ENCODE data around the gene TSPAN1.

The TSPAN1 gene

DNA sequence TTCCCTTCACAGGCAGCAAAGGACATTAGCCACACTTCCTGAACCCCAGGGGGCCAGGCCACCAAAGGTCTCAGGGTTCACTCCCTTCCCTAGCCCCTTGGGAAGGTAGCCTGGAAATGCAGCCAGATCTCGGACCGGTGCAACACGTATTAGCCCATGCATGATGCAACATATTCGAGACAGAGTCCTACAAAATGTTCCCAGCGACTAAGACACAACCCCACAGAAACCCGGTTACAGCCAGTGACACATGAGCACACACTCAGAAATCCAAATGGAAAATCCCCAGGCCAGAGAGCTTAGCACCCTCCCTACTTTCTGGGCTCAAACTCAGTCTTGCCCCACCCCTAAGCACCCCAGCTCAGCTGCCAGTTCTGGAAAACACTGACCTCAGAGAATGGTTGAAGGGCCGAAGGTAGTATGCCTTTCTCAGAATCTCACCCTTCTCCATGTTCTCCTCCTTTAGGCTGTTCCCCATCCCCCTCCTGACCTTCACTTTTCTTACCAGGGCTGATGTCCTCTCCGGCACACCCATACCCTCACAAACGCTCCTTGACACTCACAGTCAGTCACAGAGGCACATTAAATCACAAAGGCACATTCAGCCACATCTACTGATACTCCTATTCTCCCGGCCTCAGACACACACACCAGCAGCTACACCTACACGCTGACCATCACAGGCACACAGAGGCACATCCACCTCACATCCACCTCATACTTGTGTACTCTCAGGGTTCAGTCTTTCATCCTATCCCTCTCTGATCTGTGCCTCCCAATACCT lies at the start of gene TSPAN1:
Gene TSPAN1, plus strand, starts transcription at position 640 of the 784 bp plus-strand sequence. CDS start 6,021 bp downstream, outside the sequence.
- TF ChIP-seq CTCF (IDR thresholded peaks at IDR 0.05; ENCODE audit: low read depth, low read length), result no peak
- in situ Hi-C loops (cut with HindIII; ENCODE audit: low sequenced_read_pairs), result no loop called here
- H3K4me3 ChIP-seq (ENCODE audit: low read depth, low read length), result no peak within 1 kb of the TSS
- DNase-seq (ENCODE audit: low read depth, low spot score), result no peak

DNA sequence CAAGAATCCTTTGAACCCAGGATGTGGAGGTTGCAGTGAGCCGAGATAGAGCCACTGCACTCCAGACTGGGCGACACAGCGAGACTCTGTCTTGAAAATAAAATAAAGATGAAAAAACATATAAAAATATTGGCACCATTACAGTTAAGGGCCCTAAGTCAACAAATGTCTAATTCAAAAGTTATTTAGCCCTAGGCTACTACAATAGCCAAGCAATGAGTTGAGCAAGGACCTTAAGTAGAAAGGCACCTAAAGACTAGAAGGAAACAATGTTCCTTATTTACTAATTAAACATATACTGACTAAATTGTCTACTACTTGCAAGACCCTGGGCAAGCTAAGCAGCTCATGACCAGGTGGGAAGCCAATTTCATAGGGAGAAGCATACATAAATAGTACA lies 46.5 kb upstream of the TSPAN1 start:
- TF ChIP-seq CTCF (IDR thresholded peaks at IDR 0.05; ENCODE audit: low read depth, low read length), result no peak
- no peak overlapping the region for H3K4me3 ChIP-seq (ENCODE audit: low read depth, low read length)
- in situ Hi-C loops (cut with HindIII; ENCODE audit: low sequenced_read_pairs), result no loop called here
- DNase-seq (ENCODE audit: low read depth, low spot score), result peak; percentile 12

DNA sequence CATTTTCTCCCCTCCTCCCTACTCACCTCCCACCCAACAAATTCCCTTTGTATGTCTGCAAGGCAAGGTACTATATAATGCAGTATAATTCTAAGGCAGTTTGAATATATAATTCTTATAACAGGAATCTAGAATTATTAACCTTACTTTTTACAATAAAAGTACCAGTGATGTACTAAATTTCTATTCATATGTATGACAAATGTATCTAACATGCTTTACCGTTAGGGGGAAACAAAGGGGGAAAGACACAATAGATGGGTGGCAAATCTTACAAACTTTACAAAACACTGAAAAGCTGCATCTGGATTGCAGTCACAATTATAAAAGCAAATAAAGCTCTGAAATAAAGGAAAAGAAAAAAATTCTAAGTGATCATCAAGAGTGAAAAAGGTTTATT lies 44.8 kb upstream of the TSPAN1 start:
- peak; percentile 15 for TF ChIP-seq CTCF (IDR thresholded peaks at IDR 0.05; ENCODE audit: low read depth, low read length)
- peak overlapping the region; percentile 90 for H3K4me3 ChIP-seq (ENCODE audit: low read depth, low read length)
- DNase-seq (ENCODE audit: low read depth, low spot score), result peak; percentile 16
- in situ Hi-C loops (cut with HindIII; ENCODE audit: low sequenced_read_pairs), result no loop called here

- in situ Hi-C loops (cut with HindIII; ENCODE audit: low sequenced_read_pairs), result no loop called here
- H3K4me3 ChIP-seq (ENCODE audit: low read depth, low read length), result peak overlapping the region; percentile 90
- TF ChIP-seq CTCF (IDR thresholded peaks at IDR 0.05; ENCODE audit: low read depth, low read length), result no peak
- peak; percentile 23 for DNase-seq (ENCODE audit: low read depth, low spot score)
These were observed 44.3 kb upstream of the TSPAN1 start for GRCh38 chr1:46130606-46131005.

- peak overlapping the region; percentile 90 for H3K4me3 ChIP-seq (ENCODE audit: low read depth, low read length)
- DNase-seq (ENCODE audit: low read depth, low spot score), result peak; percentile 43
- in situ Hi-C loops (cut with HindIII; ENCODE audit: low sequenced_read_pairs), result no loop called here
- TF ChIP-seq CTCF (IDR thresholded peaks at IDR 0.05; ENCODE audit: low read depth, low read length), result no peak
These were observed 43.8 kb upstream of the TSPAN1 start for GRCh38 chr1:46131093-46131492.

DNA sequence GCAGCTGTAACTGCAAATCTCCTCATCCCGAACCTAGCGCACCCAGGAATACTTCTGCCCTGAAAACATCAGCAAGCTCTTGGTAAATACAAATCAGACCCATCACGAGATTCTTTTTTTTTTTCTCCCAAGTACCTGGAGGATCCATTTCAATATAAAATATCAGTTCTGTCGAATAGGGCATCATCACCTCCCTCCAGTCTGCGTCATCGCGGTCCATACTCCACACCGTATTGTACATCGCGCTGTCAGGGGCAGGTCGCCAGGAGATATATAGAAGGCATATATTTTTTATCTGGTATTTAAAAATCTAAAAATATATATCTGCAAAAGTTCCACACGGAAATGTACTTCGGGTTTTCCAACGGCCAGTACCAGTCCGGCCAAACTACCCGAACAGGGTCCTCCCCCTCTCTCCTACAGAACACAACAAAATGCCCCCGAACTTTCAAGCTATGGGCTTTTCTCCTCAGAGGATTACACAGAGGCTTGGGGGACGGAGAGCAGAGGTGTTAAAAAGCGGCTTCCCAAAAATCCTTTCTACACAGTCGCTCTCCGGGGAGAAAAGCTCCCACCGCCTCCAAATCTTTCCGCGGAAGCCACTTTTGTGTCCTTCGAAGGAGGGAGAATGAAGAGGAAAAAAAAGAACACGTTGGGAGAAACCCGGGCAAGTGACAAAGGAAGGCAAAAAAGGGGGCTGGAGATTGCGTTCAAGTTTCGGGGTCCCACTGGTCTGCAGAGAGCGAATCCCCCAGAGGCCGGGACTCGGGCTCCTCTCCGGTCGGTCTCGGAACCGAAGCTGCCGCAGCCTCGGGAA lies 43.0 kb upstream of the TSPAN1 start:
- H3K4me3 ChIP-seq (ENCODE audit: low read depth, low read length), result peak overlapping the region; percentile 90
- peak; percentile 44 for DNase-seq (ENCODE audit: low read depth, low spot score)
- in situ Hi-C loops (cut with HindIII; ENCODE audit: low sequenced_read_pairs), result no loop called here
- no peak for TF ChIP-seq CTCF (IDR thresholded peaks at IDR 0.05; ENCODE audit: low read depth, low read length)
